Measurements from ENCODE around the gene GRB10.
"Not testable (repeated sequence)": the region's sequence is repeated elsewhere in the genome, so short reads cannot be mapped to it uniquely, and the experiment has no call there.

Gene GRB10

DNA sequence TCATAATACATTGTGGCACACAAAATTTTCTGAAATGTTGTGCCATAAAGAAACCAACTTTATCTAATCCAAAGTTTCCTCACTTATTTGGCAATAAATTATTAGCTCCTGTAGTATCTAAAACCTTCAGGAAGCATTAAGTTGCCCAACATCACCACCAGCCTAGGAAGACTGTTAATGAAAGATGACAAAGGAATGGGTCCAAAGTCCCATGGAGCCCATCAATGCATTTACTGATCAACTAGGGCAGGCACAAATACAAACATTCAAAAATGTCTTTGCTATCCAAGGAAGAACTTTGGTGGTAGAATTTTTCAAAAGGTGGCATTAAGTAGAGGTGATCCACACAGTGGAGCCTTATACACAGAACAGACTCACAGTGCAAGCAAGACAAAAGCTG lies 4.5 kb downstream of the GRB10 start:
- DNase-seq, result no peak

DNA sequence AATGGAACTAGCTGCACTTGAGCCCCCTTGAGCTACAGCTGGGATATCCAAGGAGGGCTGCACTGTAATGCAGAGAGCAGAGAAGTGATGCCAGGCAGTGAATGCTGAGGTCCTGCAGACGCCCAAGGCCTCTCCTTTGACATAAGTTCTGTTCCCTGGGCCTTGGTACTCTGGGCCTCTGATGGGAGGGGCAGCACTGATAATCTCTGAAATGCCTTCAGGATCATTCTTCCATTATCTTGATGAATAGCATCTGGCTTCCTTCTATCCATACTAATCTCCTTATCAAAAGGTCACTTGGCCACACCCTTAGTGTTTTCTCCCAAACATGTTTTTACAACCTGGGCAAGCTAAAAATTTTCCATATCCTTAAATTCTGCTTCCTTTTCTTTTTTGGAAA lies 6.9 kb downstream of the GRB10 start:
- no peak for DNase-seq

DNA sequence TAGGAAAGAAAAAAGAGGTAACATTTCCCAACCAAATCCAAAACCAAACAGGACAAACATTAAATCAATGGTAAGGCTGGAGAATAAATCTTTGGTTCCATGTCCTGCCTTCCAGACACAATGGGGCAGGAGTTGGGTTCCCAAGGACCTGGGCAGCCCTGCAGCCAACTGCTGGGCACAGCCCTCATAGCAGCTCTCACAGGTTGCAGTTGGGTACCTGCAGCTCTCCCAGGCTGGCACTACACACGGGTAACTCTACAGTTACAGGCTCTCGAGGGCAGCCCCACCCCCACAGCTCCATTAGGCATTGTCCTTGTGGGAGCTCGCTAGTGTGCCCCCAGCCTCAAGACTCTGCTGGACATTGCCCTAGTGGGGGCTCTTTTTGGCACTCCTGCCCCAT lies 7.5 kb downstream of the GRB10 start:
- DNase-seq, result no peak

DNA sequence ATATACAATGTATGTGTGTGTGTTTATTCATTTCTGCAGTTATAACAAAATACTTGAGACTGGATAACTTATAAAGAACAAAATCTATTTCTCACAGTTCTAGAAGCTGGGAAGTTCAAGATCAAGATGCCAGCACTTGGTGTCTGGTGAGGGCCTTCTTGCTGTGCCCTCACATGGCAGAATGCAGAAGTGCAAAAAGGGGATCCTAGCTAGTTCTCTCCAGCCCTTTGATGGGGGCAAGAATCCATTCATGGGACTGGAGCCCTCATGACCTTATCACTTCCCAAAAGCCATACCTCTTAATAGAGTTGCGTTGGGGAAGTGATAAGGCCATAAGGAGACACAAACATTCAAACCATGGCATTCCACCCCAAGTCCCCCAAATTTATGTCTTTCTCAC lies 8.4 kb downstream of the GRB10 start:
- no peak for DNase-seq

DNA sequence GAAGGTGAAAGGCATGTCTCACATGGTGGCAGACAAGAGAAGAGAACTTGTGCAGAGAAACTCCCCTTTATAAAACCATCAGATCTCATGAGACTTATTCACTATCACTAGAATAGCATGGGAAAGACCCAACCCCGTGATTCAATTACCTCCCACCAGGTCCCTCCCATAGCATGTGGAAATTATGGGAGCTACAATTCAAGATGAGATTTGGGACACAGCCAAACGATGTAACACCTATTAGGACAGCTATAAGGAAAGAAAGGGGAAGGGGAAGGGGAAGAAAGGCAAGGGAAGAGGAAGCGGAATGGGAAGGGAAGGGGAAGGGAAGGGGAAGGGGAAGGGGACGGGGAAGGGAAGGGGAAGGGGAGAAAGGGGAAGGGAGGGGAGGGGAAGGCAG lies 9.6 kb downstream of the GRB10 start:
- DNase-seq, result not testable (repeated sequence)

DNA sequence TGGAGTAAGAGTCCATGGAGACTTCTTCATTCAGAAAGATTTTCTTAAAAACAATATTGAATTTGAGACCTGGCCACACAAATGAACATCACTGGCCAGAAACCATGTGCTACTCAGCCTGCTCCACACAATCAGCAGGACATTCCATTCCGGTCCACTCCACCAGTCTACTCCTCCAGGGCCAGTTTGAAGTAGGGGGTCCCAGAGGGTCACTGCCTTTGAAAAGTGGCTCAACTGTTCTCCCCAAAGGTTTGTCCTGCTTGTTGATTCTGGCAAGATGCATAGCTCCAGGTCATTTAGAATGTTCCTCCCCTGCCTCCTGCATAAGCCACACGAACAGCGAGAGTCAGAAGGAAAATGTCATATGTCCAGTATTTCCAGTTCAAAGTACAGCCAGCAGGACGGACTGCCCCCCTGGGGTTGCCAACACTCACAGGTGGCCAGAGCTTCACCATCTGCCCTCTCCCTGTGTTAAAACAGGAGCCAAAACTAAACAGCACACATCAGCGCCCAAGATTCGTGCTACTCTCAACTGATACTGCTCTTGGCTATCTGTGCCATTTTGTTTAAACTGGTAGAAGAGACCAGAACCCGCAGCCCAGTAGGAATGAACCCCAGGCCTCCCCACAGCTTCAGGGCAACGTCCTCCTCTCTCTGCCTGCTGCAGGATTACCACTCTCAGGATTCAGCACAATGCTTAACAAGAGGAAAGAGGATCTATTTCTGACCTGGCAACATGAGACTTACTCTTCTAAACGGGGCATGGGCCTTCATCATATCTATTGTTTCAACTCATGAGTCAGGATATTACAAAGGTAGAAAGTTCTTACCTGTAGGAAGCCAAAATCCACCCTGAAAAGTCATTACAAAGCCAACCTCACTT lies 11.3 kb downstream of the GRB10 start:
- no peak for DNase-seq

DNA sequence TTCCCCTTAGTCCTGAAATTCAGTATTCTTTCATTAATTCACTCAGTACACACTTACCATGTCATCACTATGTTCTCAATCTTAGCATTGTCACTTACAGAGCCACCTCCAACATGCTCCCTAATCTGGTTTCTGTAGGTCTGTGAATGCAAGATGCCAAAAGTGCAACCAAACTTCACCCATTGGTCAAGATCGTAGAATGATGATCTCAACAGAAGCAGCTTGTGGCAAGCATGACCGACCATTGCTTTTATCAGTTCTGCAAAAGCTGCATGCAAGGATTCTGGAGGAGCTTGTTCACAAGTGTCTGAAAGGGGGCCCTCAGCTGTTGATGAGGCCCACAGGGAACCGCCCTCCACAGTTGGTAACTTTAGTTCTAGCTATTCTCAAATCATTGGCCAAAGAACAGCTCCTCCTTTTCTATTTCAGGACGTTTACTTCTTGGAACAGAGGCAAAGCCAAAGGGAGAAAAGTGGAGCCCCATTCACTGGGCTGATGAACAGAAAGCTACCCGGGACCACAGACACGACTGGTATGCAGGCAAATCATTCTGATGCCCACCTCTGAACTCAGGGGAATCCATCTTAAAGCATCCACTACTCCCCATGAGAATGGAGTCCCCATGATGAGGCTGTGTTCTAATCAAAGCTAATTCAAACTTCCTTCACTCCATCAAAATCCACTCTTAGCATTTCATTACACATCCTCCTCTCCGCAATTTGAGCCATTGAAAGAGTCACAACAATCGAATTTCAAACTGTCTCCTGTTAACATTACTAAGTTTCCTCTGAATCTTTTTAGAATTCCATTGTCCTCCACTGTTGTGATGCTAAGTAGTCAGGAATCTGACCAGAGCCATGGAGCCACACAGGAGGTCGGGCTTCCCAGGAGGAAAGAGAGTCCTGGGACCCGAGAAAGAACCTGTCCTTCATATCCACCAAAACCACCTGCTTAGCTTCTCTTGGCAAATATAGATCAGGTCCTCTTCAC lies 13.9 kb downstream of the GRB10 start:
- no peak for DNase-seq

DNA sequence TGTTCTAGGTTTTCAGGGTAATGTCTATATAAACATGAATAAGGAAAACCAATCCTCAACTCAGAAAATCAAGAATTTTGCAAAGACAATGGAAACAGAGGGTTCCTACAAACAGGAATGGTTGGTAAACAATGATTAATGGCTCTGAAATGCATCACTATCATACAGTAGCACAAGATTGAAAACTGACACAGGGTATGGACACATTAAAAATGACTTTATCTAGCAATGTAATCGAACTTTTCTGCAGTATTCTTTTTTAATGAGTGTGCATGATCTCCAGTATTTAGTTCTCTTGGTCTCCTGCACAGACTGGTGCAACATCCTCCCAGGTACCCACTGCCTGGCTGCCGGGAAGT lies 15.9 kb downstream of the GRB10 start:
- no peak for DNase-seq

DNA sequence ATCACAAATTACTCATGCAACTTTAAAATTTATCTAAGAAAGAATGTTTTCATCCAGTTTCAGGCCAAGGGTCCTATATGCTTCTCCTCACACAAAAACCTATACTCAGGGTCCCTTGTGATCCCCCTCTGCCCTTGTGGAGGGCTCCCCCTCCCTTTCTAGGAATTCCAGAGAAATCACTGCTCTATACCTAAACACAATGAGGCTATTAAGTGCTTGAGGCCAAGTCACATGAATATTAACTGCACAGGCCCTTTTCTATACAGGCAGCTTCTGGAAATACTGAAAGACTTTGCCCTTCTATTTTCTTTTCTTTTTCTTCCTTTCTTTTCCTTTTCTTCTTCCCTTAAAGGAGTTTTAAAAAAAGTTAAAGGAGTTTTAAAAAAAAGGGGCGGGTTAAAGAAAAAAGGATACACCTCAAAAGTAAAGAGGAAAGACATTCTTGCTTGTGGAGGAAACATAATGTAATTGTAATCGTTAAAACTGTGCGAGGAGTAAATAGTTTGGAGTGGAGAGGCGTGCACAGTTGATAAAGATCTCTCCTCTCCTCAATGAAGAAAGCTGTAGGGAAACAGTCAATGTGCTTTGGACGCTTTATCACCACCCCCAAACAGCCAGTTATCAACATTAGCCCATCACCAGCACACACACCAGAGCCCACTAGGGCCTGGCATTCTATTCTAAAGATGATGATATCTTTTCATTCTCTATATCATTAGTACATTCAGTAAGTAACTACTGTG lies 16.4 kb downstream of the GRB10 start:
- DNase-seq, result no peak

DNA sequence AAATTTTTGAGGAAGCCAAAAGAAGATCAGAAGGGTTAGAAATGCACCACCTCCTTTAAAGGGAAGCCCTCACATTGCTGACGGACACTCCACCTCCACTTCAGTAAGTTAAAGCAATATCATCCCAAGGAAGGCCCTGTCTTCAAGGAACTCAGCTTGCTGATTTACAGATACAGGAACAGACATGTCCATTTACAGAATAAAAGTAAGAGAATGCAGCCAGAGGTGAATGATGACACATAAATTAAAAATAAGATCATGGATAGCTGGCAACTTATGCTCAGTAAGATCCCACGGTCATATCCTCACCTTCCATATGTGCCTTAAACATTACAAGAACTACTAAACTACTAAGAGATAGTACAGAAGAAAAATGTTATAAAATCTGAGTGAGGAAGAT lies 20.4 kb downstream of the GRB10 start:
- DNase-seq, result no peak

DNA sequence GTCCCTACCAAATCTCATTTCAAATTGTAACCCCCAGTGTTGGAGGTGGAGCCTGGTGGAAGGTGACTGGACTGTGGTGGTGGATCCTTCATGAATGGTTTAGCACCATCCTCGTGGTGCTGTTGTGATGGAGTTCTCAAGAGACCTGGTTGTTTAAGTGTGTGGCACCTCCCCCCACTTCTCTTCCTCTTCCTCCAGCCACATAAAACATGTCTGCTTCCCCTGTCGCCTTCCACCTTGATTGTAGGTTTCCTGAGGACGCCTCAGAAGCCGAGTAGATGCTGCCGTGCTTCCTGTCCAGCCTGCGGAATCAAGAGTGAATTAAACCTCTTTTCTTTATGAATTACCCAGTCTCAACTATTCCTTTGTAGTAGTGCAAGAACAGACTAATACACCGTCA lies 21.0 kb downstream of the GRB10 start:
- DNase-seq, result no peak

DNA sequence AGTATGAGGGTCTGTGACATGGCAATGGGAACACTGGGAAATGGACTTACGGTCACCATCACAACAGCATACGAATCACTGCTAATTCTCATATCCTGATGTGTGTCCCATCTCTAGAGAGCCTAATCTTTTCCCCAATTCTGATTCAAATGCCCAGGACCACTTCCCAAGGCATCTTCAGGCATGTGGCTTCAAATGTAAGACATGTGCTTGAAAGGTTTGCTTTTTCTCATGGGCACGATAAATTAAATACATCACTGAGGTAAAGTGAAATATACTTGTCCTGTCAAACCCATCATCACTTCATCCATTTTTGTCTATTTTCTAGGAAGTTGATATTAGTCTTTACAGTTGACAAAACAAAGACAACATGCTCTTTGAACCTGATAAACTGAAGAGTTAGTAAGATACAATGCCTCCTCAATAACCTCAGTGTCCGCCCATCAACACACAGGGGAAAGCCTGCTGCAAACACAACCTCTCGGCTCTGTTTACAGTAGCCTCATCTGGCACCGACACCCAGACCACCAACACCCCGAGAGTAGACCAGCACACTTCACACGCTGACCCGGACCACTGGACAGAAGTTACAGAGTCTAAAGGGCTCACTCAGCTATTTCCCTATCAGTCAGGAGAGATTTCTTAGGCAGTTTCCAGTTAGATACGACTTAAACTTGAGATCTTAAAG lies 24.8 kb downstream of the GRB10 start:
- no peak for DNase-seq

DNA sequence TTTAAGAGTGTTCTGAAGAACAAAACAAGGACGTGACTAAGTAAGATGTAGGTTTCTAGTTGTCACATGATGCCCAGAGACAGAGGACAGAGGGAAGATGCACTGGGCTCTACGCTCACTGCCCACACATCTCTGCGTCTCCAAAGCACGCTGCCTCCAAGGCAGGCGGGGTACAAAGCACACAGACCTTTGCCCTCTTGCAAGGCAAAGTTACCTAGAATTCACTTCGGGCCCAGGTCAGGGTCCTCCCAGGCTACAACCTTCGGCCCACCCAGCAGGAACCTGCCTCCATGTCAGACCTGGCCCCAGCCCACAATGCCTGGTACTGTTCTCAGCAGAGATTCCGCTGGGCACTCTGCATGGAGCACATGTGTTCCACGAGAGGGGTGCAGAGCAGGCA lies 26.5 kb downstream of the GRB10 start:
- DNase-seq, result no peak

DNA sequence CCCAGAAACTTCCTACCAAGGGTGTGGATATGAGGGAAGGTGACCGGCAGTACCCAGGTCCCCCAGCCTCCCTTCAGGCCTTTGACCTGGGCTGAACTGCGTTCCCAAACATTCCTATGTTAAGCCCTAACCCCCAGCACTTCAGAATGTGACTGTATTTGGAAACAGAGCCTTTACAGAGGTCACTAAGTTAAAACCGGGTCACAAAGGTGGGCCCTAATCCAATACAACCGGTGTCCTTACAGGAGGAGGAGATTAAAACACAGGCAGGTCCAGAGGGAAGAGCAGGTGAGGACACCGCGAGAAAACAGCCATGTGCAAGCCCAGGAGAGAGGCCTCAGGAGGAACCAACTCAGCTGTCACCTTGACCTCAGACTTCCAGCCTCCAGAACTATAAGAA lies 28.0 kb downstream of the GRB10 start:
- no peak for DNase-seq

DNA sequence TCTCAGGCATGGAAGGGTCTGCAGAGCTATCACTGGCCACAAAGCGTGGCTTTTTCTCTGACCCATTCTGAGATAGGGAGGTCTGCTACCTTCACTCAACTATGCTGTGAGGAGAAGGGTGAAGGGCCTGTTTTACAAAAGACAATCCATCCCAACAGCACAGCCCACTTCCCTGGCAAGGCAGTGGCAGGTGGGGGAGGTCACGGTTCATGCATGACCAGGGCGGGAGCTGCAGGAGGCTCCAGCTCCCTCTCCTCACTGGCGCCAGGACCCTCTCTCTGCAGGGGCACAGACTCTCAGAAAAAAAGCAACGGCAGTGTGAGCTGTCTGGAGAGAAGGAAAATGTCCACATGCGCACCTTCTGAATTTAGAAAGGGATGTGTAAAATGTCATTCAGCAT lies 28.5 kb downstream of the GRB10 start:
- no peak for DNase-seq

DNA sequence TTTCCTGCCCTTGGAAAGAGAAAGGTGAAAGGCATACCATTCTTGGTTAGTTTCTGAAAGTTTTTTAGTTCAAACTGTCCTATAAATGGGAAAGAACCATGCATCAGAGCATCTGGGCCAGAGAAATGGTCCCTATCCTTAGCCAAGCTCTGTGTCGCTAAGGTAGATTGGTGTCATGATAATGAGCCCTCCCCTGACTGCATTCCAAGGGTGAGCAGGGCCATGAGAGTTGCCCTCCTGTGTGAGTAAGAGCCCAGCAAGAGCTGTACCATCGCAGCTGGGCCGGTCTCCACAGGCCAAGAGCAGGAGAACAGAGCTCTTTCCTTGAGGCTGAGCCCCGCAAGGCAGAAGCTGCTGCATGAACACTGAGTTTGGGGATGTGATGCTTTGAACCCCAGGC lies 30.3 kb downstream of the GRB10 start:
- no peak for DNase-seq

DNA sequence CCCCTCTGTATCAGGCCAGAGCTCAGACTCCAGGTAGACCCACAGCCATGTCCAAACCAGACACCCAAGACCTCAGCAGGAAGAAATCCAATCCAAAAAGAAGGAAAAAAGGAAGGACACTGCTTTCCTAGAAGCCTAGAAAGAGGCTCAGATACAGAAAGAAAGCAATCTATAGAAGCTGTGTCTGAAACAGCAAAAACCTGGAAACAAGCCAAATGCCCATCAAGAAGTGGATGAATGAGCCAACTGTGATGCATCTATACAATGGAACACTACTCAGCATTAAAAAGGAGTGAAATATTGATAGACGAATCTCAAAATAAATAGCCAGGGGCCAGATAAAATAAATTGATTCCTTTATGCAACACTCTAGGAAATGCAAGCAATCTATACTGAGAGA lies 31.6 kb downstream of the GRB10 start:
- no peak for DNase-seq

DNA sequence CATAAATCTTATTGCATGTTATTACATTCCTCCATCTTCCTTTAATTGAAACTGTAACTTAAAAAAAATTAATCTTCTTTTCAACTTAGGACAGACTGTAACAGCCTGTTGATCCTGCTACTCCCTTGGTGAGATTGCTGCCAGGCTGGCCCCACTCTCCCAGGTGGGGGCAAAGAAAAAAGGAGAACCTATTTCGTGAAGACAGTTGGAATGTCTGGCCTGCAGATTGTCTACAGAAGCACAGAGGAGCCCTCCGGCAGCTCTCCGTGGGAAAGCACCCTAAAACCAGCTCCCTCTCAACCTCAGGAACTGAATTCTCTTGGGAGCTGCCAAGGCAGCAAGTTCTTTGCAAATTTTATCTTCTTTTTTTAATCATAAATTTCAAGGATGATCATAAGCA lies 32.8 kb downstream of the GRB10 start:
- DNase-seq, result no peak

DNA sequence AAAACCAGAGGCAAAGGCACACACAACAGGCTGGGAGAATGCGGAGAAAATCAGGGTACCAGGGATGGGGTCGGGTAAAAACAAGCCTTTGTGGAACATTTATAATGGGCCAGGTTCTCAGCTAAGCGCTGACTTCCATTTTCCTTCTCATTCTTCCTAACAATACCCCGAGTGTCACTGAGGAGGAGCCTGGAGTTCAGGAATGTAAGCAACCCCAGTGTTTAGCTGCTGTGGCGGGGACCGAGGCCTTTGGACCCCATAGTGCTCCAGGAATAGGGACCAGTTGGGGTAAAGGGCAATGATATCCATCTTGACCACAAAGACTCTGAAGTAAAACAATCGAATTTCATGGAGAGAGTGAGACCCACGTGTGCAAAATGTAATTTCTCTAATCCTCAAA lies 34.2 kb downstream of the GRB10 start:
- DNase-seq, result no peak

DNA sequence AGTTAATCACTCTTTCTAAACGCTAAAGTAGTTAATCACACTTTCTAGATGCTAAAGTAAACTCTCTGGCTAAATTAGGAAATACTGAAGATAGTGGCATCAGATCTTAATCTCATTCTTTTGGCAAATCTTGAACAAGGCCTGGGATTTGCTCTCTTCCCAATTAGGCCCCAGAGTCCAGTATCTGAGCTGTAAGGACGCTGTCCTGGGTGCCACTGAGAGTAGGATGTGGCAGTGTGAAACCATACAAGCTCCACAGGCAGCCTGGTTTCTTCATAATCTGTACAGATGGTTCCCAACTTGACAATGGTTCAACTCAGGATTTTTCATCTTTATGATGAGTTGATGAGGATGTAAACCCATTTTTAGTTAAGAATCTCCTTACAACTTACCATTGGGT lies 36.9 kb downstream of the GRB10 start:
- no peak for DNase-seq

DNA sequence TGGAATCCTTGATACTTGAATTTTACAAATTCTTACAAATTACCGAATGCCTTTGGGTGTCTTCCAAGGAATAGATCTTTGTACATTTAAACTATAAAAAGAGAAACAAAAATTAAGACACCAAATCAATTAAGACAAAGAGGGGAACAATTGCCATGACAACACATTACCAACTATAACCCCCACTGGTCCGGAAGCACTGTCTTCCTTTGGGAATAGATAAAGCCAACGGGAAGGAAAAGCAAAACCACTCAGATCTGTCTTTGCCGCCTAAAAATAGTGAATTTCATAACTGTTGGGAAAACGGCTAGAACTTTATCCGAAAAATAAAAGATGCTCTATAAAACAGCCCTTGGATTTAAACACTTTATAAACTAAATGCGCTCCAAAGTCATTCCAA lies 37.4 kb downstream of the GRB10 start:
- DNase-seq, result no peak

DNA sequence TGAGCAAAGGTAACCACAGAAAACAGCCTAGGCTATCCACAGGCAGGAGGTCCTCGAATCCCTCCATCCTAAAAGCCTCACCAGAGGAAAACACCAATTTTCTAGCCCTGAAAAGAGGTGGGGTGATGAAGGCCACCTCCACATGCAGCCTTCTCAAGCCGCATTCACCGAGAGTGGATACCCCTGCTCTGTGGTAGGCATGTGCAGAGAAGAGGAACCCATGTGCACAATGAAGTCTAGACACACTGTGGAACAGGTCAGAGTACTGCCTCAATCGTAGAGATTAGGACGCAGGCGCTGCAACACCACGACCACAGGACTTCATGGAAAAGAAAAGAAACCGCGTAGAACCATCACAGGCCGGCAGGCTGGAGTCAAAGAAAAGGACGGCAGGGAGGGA lies 38.8 kb downstream of the GRB10 start:
- DNase-seq, result no peak

DNA sequence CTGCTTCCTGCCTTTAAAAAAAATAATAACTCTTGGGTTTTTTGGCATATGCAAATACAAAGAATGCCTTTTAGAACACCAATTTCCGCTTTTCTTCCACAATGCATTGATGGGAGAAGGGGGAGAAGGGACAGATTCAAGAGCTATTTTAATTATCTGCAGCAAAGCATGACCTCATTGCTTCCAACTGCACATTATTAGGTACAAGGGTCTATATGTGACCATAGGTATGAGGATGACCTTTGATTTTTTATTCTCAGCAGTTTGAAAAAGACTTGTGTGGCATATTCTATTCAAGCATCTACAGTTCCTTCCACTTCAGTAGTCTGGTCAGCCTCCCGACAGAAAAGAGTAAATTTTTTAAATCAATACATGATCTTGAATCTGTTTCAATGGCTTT lies 39.7 kb downstream of the GRB10 start:
- no peak for DNase-seq
